Epithelial cell of esophagus (primary cell): ENCODE results near the gene VIPR1.
A peak's percentile ranks its signal among the peaks of the same experiment; 100 is the strongest.
"Not testable (repeated sequence)": the region's sequence is repeated elsewhere in the genome, so short reads cannot be mapped to it uniquely, and the experiment has no call there.

Source experiments
- DNase-seq: peaks from one replicate; pipeline ENCODE4 v3.0.0; 2010; ENCODE audit warnings: low read depth
- H3K4me3 ChIP-seq: 2 replicates; pipeline ENCODE4 v1.5.1; 2011; ENCODE audit warnings: mild to moderate bottlenecking, low read length, control low read depth
- CTCF ChIP-seq: IDR thresholded peaks from 2 replicates; pipeline ENCODE4 v1.5.1; 2011; ENCODE audit warnings: low read depth, mild to moderate bottlenecking, low read length, control low read depth, inconsistent platforms; ENCODE audit not compliant: insufficient read depth; ENCODE audit errors: missing control alignments

The VIPR1 gene

GRCh38 chr3:42549131-42549530, 46.7 kb downstream of the VIPR1 start:
- H3K4me3 ChIP-seq, result no peak overlapping the region
- no peak for TF ChIP-seq CTCF

GRCh38 chr3:42550250-42550649, 47.8 kb downstream of the VIPR1 start:
- H3K4me3 ChIP-seq, result no peak overlapping the region
- TF ChIP-seq CTCF, result no peak
- DNase-seq, result no peak

More at GRCh38 chr3:42549131-42549530, 46.7 kb downstream of the VIPR1 start:
- DNase-seq, result no peak

GRCh38 chr3:42552830-42553229, 50.4 kb downstream of the VIPR1 start:
- TF ChIP-seq CTCF, result no peak
- no peak for DNase-seq
- no peak overlapping the region for H3K4me3 ChIP-seq

GRCh38 chr3:42556089-42556632, 53.7 kb downstream of the VIPR1 start:
- no peak for TF ChIP-seq CTCF
- peak; percentile 30 for DNase-seq
- no peak overlapping the region for H3K4me3 ChIP-seq

DNA sequence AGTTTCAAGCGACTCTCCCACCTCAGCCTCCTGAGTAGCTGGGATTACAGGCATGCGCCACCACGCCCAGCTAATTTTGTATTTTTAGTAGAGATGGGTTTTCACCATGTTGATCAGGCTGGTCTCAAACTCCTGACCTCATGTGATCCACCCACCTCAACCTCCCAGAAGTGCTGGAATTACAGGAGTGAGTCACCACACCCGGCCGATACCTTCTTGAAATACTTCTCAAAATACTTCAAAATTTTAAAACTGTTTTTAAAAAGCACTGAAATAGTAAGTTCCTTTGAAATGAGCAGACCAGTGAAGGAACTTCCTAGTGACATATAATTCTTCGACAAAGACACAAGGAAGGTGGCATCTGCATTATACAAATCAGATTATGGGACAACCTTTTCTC, 54.4 kb downstream of the VIPR1 start:
- not testable (repeated sequence) for H3K4me3 ChIP-seq, DNase-seq

DNA sequence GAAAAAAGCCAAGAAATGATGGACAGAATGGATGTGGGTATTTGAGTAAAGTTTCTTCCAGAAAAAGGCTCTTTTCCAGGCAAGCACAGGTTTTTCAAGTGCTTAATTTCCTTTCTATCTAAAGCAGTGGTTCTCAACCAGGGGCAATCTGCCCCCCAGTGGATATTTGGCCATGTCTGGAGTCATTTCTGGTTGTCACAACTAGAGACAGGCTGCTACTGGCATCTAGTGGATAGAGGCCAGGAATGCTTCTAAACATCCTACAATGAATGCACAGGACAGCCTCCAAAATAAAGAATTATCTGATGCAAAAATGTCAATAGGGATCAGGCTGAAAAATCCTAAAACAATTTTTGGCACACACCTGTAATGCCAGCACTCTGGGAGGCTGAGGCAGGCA, 55.4 kb downstream of the VIPR1 start:
- no peak for DNase-seq
- peak; percentile 19 for TF ChIP-seq CTCF
- H3K4me3 ChIP-seq, result no peak overlapping the region

DNA sequence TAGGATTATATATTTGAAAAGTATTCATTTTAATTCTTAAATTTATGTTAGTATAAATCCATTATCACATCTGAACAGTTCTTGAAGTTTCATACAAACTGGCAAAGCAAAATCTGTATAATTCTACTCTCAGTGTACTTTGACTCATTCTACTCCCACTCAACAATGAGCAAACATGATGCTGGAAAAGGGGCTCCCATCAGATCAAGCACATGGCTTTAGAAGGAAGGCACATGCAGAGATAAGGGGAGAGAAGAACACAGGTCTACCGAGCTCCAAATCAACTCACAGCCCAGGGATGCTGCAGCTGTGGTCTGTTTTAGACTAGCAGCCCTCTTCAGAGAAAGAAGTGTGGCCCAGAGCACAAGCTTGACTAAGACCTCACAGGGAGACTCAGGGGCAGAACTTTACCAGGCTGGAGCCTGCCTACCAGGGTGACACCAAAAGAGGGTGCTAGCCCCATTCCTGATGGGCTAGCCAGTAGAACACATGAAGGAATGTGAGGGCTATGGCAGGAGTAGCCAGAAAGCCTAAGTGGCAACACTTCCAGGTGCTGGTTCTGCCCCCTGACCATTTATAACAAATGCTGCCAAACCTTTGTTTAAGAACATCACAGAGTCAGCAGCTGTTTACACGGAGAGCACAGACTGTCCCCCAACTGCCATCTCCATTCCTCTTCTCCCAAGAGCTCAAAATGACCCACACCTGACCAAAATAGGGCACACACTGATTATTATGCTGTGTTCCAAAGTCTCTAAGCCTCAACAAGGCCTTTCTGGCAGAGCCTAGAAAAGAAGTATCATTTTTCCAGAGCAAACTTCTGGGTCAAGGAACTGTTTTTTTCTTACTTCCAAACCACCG, 59.8 kb downstream of the VIPR1 start:
- no peak for DNase-seq
- H3K4me3 ChIP-seq, result no peak overlapping the region
- TF ChIP-seq CTCF, result no peak
